NCI-H1105 treated with DMSO at 0.1 percent for 48 hours (cell line): ENCODE results near the gene SLC24A4.

Source experiments
- DNase-seq: peaks from one replicate; lab custom pipeline; 2025; lab: John Stamatoyannopoulos, UW

The SLC24A4 gene

DNA sequence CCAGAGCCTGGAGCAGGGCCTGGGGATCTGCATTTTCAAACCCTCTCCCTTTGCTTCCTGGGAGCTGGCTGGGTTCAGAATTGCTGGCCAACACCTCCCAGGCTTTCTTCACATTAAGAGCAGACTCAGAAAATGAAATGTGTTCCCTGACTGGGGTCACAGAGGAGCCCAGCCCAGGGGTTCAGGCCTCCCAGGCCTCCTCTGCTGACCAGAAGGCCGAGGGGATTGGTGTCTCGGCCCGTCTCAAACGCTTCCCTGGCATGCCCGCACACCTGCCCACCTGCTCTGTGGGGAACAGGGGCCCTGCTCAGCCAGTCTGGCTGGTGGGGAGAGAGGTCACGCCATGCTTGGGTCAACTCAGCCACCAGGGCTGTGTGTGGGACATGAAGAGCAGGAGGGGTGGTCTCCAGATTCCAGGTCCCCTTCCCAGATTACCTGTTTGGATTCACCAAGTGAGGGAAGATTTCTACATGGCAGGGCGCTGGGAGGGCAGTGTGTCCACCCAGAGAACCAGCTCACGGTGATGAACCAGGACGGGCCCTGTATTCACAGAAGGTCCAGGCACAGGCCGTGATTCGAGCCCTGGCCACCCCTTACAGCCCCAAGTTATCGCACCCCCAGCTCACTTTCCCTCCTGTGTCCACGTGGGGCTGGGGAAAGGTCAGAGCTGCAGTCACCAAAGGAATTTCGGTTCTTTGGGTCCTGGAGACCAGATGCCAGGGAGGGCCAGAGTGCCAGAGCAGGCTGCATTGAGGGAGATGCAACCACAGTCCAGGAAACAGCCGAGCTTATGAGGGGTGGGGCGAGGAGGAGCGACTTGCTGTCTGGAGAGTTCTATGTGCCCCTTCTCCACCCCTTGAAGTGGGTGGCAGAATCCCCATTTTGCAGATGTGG, 135.4 kb downstream of the SLC24A4 start:
- no peak for DNase-seq

GRCh38 chr14:92459030-92459949, 136.3 kb downstream of the SLC24A4 start:
- no peak for DNase-seq

DNA sequence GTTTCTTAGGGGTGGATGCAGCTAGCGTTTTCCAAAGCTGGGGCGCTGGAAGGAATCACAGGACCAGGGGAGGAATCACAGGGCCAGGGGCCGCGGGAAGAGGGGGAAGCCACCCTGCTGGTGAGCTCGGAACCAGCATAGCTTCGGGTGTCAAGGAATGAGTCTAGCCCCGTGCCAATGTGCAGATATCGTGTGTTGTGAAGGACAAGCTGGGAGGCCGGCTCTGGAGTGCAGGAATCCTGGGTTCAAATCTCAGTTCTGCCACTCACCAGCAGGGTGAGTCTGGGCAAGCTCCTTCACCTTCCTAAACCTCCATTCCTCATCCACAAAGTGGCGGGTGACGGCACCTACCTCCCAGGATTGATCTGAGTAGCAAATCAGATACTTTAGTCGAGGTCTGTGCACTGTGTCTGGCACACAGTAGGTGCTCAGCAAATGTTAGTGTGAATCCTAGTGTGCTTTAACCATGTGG, 137.0 kb downstream of the SLC24A4 start:
- DNase-seq, result no peak

- no peak for DNase-seq
Observed at GRCh38 chr14:92460541-92460915, 137.6 kb downstream of the SLC24A4 start.

DNA sequence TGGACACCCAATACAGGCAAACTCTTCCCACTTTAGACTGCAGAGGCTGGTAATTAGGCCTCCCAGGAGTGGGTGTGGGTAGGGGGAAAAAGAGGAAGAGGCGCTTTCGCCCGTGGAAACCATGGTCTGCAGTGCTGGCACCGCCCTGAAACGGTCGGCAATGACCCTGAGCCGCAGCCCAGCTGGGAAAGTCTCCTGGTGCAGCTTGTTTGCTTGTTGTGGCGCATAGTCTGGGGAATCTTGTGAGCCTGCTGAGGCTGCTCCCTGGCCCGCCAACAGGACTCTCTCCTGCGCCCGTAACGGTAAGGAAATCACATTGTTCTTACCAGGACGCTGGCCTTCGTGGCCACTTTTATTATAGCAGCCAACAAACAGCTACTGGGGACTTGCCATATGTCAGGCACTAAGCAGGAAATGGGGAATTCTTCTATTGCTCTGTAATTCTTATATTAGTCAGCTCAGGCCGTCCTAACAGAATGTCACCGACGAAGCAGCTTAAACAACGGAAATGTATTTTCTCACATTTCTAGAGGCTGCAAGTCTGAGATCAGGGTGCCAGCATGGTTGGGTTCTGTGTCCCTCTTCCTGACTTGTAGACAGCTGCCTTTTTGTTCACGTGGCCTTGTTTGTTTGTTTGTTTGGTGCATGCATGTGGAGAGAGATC, 138.1 kb downstream of the SLC24A4 start:
- no peak for DNase-seq

- DNase-seq, result no peak
Observed at GRCh38 chr14:92461891-92462290, 138.9 kb downstream of the SLC24A4 start.

DNA sequence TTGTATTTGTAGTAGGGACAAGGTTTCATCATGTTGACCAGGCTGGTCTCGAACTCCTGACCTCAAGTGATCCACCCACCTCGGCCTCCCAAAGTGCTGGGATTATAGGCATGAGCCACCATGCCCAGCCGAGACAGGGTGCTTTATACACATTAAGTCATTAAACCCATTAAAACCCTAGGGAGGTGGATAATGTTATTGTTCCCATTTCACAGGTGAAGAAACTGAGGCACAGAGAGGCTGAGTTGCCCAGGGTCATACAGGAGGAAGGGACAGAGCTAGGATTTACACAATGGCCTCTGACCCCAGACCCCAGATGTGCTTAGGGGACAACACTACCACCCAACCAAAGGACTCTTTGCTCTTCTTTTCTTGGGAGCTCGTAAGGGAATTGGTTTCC, 139.6 kb downstream of the SLC24A4 start:
- DNase-seq, result no peak

GRCh38 chr14:92463141-92463540, 140.2 kb downstream of the SLC24A4 start:
- no peak for DNase-seq

GRCh38 chr14:92464156-92464555, 141.2 kb downstream of the SLC24A4 start:
- no peak for DNase-seq

GRCh38 chr14:92464716-92465115, 141.8 kb downstream of the SLC24A4 start:
- DNase-seq, result no peak

DNA sequence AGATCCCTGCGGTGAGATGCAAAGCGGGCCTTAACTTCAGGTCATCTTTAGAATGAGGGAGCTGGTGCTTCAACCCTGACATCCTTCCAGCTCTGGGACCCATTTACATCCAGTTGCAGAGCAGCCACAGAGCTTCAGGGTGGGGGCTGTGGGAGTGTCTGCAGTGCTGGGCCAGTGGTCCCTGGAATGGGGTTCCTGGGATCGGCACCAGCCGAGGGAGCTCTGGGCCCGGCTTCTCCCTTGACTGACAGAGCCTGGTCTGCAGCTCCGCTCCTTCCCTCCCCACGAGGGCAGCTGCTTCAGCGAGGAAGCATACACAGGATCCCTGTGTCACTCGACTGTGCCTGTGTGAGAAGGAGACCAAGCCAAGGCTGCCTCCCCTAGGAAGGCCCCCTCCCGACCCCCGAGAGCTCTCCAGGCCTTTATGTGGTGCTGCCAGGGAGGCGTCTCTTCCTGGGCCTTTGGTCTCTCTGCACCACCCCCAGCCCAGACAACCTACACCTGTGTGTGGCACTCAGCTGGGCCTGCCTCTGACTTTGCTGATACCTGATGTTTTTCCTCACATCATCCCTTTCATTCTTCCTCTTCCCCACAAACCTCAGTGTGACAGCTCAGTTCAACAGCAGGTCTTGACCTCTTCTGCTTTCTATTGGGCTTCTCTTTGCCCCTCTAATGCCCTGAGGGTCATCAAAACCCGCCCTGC, 142.5 kb downstream of the SLC24A4 start:
- DNase-seq, result no peak

DNA sequence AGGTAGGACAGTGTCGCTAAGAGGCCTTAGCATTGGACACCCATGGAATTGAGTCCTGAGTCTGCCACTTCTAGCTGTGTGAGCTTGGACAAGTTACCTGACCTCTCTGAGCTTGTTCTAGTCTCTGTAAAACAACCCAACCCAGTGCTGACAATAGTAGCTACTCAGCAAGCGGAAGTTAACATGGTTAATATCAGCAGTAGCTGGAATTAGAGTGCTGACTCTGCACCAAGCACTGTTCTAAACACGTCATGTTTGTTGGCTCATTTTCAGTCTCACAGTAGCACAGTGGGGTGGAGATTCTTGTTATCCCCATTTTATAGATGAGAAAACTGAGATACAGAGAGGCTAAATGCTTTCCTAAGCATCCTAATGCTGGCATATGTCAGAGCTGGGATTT, 143.1 kb downstream of the SLC24A4 start:
- DNase-seq, result no peak

- no peak for DNase-seq
Observed at GRCh38 chr14:92469515-92469914, 146.6 kb downstream of the SLC24A4 start.

DNA sequence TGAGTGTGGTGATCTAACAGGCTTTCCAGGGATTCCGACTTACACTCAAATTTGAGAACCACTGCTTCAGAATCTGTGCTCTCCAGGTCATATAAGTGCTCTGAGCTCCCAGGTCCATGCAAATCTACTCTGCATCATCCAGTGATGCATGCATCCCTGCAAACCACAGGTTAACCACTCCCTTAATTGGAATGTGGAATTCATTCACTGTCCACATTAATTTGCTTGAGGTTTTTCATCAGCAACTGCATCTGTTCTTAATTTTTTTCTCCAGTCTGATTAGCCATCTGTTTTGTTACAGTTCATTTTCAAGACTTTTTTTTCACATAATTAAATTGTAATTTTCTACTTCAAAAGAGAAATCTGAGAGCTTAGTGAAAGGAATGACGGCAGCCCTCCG, 147.2 kb downstream of the SLC24A4 start:
- DNase-seq, result no peak

DNA sequence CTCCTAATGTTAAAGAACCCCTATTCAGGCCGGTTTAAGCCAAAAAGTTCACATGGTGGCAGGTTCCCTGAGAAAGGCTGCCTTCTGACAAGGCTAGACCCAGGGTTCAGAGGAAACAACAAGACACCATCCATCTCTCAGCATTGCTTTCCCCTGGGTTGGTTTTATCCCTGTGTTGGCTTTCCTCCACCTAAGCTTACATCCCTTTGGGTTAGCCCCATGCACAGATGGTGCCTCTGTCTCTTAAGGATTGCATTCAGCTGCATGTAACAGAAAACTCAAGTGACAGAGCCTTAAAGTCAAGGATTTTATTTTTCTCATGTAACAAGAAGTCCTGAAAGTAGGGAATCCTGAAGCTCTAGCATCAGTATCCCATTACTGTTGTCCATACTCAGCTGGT, 147.8 kb downstream of the SLC24A4 start:
- DNase-seq, result no peak

DNA sequence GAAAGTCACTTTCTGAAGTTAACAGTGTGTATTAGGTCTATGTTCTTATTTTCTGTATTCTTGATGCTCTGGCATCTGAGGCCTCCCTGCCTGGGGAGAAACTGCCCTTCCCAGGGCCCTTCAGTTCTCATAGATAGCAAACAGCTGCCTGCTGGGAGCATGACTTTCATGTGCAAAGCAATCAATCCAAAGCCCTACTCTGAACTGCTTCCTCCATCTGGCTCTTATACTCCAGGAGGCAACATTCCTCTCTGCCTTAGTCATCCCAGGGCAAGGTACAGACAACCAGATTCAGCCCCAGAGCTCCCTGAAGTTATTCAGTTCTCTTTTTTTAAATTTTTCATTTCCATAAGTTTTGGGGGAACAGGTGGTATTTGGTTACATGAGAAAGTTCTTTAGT, 149.0 kb downstream of the SLC24A4 start:
- no peak for DNase-seq

DNA sequence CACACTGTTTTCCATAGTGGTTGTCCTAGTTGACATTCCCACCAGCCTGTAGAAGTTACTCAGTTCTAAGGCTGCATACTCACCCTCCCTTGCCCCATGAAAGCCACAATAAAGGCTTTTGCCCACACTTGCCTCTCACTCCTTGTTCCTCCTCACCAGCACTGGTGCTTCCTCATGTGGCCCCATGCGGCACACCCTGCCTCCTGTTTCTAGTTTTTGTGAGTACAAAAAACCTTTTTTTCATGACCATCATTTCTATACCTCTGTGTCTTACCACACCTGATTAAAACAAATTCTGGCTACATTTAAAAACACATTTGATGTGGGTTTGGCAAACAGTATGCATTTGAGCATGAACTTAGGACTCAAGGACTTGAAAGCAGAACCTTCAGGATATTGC, 149.9 kb downstream of the SLC24A4 start:
- no peak for DNase-seq

GRCh38 chr14:92473261-92473968, 150.4 kb downstream of the SLC24A4 start:
- no peak for DNase-seq

DNA sequence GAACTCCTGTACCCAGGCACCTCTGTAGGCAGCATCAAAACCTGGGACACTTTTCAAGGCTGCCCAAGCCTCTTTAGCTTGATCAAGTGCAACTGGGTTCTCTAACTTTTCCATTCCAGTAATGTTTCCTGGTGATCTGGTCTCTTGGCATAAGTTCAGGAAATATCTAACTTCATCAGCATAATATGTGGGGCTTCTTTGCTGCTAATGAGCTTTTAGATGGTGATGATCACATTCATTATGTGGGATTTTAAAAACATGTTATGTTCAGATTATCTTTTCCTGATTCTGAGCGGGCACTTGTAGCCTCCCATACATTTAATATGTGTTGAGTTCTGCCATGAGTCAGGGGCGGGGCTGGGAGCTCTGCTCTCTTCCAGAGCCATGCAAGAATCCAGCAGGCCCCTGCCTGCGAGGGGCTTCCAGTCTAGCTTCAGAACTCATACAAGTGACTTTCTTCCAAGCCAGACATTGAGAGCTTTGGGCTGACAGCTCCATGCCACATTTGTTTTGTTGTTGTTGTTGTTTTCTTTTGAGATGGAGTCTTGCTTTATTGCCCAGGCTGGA, 151.1 kb downstream of the SLC24A4 start:
- DNase-seq, result no peak

- no peak for DNase-seq
Observed at GRCh38 chr14:92475037-92475436, 152.1 kb downstream of the SLC24A4 start.
